Raji (cell line): ENCODE data around the gene YAE1.

Source experiments
- POLR2A ChIP-seq: IDR thresholded peaks from 2 replicates; pipeline ENCODE4 v1.6.1; 2011; ENCODE audit warnings: low read depth, low read length, control low read depth; ENCODE audit not compliant: insufficient read depth

The YAE1 gene

DNA sequence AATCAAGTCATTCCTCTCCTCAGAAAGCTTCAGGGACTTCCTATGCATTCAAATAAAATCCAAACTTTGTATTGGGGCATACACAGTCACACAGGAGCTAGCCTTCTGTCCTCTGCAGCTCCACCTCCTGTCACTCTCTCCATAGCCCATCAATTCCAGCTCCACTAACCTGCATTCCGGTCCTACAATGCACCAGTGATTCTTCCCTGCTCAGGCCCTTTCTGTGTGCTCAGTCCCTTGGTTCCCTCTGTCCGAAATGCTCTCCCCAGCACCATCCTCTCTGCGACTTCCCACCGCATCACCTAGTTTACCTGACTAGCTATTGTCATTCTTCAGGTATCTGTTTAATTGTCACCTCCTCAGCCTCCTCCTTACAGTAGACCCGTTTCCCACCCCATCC is 26.4 kb upstream of the YAE1 start:
- no peak for TF ChIP-seq POLR2A

DNA sequence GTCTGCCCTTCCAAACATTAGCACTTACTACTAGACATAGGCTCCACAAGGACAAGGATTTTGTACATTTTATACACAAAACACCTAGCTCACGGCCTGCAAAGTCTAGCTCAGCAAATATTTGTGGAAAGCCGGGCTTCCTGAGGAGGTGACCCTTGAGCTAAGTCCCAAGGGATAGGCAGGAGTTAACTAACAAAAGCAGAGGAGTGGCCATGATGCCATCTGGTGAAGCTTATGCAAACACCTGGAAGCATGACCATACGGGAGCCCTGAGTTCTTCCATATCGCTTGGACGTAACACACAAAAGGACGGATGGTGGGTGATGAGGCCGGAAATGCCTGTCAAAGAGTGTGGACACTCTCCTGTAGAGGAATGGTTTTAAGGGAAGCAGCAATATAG is 25.9 kb upstream of the YAE1 start:
- TF ChIP-seq POLR2A = no peak

DNA sequence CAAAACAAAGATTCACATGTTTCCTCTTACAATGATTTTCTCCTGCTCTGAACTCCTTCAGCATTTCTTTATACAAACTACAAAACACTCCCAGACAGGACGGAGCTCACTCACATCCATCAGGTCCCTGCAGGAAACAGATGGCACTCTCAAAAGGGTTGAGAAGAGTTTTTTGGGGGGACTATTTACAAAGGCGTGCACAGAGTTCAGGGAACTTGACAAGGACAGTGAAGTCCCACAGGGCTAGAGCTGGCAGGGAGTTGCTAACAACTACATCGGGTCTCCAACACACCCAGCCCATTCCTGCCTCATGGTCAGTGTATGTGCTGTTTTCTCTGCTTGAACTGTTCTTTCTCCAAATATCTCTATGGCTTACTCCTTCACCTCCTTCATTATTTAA is 24.7 kb upstream of the YAE1 start:
- no peak for TF ChIP-seq POLR2A

DNA sequence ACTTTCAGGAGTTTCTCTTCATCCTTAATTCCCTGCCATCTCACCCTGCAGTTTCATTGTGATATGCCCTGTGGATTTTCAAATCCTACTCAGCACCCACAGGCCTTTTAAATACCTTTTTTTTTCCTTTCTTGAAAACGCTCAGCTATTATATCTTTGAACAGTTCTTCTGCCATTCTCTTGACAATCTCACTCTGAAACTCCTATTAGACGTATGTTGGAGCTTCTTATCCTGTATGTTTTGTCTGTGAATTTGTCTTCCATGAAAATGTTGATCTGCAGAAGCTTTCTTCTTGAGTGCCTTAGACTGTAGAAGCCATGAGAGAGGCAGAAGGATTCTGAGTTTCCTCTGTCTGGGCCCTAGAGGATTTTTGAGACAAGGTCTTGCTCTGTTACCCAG is 18.9 kb upstream of the YAE1 start:
- no peak for TF ChIP-seq POLR2A

DNA sequence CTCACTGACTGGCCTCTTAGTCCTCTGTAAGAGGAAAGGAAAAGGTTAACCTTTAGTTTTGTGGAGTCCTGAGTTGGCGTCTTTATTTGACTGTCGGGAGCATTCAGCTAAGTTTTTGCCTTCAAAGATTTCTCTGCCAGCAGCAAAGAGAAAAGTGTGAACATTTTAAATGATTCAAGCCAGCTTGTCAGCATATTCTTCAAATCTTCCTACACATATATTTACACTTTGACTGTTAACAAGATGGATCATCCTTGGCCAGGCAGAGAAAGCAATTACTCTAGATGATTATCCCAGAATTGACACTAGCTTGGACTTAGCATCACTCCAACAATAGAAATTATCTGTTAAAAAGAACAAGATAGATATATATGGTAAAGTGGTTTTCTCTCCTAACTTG is 15.8 kb upstream of the YAE1 start:
- no peak for TF ChIP-seq POLR2A

DNA sequence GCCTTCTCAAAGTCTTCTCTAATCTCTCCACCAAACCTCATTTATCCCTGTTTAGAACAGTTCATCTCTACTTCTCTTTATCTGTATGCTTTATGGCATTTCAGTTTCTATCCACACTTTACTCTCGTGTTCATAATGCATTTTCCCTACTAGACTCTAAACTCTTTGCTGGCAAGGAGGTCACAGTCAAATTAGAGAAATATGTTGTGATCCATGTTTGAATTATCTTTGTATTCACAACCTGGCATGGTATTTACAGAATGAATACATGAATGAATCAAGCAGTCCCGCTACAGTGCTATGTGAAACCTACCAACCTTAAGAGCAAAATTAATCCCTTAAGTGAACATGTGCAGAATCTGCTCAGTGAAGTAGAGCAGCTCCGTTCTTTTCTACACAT is 12.8 kb upstream of the YAE1 start:
- no peak for TF ChIP-seq POLR2A

DNA sequence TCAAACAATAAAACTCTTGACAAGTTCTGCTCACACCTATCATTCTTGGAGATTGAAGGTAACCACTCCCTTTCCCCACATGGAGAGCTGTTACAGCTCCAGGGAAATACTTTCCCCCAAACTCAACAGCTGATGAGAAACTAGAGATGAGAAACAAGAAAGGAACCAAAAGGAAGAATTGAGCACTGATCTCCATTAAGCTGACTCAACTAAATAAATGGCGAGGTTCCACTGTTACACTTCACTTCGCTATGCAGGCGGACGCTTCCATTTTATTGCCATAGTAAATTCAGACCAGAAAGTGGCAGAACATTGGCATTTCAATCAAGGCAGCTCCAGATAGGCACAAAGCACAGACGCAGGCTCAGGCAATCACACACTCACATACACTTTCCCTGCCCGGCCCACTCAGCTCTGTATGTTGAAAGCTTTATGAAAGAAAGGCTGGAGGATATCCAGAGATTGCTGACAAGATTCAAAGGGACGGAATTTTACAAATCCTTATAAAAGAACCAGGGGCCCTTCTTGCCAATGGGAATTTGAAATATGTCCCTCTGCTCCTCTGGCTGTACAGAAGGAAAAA is 11.5 kb upstream of the YAE1 start:
- no peak for TF ChIP-seq POLR2A

DNA sequence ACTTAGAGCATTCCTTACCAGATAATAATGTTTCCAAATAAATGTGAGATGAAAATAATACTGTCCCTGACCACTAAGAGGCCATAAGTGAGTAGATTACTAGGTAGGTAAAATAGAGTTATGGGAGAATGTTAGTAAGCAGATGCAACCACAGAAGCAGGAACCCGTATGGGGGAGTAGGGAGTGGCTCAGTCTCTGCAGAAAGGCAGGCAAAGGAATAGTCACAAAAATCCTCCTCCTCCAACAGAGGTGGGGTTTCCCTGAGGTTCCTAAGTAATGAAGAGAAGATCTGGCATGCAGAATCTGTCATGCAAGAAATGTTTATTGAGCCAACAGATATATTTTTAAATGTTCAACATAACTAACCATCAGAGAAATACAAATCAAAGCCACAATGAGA is 9.0 kb upstream of the YAE1 start:
- TF ChIP-seq POLR2A = no peak

DNA sequence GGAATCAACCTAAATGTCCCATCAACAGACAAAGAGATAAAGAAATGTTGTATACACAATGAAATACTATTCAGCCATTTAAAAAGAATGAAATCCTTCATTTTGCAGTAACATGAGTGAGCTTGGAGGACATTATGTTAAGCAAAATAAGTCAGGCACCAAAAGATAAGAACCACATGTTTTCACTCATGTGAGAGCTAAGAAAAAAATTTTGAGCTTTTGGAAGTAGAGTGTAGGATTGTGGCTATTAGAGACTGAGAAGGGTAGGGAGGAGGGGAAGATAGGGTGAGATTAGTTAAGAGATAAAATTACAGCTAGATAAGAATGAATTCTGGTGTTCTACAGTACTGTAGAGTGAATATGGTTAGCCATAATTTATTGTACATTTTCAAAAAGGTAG is 8.3 kb upstream of the YAE1 start:
- no peak for TF ChIP-seq POLR2A

DNA sequence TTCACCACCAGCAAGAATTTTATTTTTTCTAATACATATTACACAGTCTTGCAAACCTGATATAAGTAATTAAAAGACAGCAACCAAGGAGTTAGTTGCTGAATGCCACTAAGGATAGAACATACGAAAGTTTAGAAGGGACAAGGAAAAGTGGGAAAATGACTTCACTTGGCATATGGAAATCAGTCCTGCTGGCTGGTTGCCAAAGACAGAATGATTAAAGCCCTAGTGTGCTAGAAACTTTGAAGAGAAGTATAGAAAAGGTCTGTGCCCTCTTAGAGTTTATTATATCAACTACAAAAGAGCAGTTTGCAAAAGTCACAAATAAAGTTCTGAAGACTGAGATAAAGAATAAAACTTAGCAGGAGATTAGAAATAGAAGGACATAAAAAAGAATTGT is 5.8 kb upstream of the YAE1 start:
- no peak for TF ChIP-seq POLR2A

DNA sequence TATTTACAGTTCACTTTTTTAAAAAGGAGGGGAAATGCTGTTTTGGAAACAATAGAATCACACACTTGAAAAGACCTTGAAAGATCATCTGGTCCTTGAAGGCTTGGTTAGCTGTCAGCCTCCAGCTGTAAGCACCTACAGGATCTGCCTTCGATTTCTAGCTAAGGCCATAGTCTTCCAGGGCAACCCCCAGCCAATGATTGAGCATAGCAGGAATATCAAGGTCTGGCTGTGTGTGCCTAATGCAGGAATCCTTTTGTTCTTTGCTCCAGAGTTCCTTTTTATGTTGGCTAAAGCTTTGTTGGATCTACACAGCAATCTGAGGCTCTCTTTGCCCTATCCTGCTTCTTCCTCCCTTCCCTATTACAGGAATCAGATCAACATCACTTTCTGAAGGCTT is 5.2 kb upstream of the YAE1 start:
- TF ChIP-seq POLR2A = no peak

DNA sequence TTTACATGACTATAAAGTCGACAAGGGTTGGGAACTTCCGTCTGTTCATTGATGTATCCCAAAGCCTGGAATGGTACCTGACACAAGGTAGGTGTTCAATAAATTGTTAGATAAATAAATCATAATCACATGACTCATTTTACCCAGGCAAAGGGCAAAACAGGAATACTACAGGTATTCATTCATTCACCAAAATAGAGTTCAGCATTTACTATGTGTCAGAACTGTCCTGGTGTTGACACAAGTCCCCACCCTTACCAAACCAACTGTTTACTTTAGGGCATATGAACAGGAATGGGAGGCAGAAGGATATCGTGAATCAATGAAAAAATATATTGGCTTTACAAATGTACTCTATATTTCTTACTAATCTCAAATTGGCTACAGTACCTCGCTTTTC is 666 bp upstream of the YAE1 start:
- no peak for TF ChIP-seq POLR2A

DNA sequence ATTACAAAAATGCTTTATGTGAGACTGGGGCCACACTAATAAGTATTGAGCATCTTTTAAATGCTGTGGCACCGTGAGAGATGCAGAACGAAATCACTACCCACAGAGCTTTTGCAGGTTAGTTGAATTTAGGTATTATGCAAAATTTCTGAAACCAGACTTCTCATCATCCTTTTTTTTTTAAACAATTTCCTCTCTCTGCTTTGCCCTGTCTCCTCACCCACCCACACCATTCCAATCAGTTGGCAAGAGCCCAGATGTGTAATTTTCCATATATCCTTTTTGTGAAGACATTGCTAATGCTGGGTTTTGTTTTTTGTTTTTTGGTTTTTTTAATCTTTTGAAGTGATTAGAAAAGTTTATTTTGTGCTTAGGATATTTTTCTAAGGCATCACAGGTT is 1.1 kb downstream of the YAE1 start:
- no peak for TF ChIP-seq POLR2A

DNA sequence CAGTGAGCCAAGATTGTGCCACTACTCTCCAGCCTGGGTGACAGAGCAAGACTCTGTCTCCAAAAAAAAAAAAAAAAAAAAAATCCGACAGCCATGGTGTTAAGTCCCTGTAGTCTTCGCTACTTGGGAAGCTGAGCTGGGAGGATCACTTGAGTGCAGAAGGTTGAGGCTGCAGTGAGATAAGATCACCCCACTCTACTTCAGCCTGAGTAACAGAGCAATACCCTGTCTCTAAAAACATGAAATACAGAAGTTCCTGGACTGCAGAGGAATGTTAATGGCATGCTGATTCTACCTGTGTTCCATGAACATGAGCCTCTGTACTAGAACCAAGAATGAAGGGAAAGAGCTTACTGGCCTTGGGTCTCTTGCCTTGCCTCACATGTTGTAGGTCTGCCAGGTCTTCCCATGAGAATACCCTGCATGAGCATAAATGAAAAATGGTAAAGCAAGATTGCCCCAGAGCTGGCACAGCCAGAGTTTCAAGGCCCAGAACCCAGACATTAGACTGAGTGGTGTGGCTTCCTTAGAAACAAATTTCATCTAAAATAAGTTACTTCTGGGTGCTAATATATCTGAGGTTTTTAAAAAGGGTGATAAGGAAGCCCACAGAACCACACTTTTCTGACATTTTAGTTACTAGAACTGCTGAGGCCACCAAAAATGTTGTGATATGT is 8.6 kb downstream of the YAE1 start:
- no peak for TF ChIP-seq POLR2A

DNA sequence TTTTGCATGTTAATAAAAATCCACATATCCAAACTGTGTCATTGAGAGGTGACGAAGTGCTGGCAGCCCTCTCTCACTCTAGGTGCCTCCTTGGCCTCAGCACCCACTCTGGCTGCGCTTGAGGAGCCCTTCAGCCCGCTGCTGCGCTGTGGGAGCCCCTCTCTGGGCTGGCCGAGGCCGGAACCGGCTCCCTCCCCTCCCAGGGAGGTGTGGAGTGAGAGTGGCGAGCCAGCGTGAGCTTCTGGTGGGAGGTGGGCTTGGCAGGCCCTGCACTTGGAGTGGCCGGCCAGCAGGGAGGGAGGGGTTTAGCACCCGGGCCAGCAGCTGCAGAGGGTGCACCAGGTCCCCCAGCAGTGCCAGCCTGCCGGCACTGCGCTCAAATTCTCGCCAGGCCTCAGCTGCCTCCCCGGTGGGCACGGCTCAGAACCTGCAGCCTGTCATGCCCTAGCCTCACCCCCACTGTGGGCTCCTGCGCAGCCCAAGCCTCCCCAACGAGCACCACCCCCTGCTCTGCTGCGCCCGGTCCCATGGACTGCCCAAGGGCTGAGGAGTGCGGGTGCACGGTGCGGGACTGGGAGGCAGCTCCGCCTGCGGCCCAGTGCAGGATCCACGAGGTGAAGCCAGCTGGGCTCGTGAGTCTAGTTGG is 11.1 kb downstream of the YAE1 start:
- no peak for TF ChIP-seq POLR2A

DNA sequence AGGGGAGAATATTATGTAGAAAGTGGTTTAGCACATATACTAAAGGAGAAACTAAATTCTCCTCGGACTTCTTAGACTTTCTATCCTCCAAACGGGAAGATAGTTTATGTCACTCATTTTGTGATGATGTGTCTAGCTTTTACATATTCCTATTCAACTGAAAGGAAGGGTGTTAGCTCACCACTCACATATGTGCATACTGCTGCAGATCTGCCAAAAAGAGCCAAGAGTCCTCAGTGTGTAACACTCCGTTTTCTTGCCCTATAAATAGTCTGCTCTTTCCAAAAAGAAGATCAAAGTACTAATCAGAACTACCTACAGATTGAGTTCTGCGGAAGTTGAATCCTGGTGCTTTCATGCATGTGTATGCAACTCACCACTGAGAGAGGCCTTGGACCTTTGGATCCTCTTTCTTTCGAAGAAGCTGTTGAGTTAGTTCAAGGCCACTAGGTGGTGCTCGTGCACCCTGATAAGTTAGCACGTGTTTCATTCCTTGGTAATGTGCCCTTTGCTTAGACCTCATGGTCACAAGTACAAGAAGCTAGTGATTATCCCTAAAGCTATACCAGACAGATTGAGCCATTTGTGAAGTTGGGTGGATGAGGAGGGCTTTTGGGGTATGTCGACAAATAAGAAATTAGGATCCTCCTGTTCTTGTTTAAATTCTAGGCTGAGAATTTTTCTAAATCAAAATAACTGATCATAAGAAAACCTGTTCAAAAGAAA is 14.1 kb downstream of the YAE1 start:
- TF ChIP-seq POLR2A = no peak
